Activated CD4-positive, alpha-beta T cell treated with anti-CD3 and anti-CD28 coated beads, Interleukin-2, amount 50 U/mL, for 48 hours (primary cell): ENCODE results near the gene LIMS1.
"Not testable (repeated sequence)": the region's sequence is repeated elsewhere in the genome, so short reads cannot be mapped to it uniquely, and the experiment has no call there.

Experiments used
- DNase-seq, 2 experiments: peaks; one replicate each; pipeline ENCODE4 v3.0.0-alpha.2; 2020

The LIMS1 gene

DNA sequence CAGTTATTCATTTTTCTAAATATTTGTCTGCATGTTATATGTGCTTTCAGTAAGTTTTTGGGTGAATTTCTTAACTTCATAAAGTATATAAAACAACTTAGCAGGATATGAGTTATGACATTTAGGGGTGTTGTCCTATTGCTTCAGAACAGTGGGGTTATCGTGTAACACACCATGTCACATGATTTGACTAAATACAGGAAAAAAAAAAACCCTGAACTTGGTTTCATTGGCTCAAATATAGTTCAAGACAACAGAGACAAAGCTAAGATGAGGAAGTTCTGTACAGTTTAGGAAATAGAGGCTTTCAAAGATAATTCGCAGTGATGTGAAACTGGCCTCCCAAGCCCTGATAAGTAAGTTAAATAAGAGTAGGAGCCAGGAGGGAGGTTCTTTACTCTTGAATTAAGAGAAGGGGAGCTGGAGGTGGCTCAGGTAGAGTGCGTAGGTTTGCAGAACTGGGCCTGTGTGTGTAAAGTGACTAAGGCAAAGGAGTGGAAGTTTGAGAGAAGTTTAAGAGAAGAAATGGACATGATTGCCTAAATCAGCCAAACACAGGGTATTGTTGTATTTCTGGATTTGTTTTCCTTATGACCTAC is 53.9 kb downstream of the LIMS1 start:
- DNase-seq: no peak

DNA sequence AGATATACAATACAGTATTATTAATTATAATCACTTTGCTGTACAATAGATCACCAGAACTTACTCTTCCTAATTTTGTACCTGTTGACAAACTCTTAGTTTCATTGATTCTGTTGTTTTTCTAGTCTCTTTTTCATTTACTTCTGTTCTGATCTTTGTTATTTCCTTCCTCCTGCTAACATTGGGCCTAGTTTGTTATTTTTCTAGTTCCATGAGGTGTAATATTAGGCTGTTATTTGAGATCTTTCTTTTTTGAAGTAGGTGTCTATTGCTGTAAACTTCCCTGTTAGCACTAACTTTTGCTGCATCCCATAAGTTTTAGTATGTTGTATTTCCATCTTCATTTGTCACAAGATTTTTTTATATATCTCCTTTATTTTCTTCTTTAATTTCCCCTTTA is 55.1 kb downstream of the LIMS1 start:
- DNase-seq: no peak

DNA sequence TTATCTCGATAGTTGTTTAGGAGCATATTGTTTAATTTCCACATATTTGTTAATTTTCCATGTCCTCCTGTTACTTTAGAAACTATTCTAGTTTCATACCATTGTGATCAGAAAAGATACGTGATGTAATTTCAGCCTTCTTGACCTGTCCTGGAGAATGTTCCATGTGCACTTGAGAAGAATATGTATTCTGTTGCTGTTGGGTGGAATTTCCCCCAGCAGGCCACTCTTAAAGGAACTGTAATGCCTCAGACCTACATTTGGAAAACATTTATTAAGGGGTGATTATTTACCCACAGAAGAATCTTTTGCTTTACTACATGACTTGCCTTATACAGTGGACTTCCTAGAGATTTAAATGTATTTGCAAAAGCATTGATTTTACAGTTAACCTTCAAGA is 55.5 kb downstream of the LIMS1 start:
- no peak for DNase-seq

DNA sequence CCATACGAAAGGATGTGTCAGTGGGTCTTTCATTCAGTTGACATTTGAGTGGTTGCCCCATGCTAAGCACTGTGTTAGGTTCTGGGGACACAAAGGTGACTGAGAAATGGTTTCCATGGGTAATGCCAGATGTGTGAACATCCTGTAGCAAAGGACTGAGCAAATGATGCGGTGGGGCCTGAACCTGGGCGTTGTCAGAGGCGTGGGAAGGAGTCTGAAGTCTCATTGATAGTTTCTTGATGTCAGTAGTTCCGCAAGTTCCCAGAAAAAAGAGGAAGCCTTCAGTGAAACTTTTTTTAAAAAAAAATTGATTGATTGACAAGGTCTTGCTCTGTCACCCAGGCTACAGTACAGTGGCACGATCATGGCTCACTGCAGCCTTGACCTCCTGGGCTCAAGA is 56.9 kb downstream of the LIMS1 start:
- DNase-seq: peak in 1 of 2 experiments; percentile 19

DNA sequence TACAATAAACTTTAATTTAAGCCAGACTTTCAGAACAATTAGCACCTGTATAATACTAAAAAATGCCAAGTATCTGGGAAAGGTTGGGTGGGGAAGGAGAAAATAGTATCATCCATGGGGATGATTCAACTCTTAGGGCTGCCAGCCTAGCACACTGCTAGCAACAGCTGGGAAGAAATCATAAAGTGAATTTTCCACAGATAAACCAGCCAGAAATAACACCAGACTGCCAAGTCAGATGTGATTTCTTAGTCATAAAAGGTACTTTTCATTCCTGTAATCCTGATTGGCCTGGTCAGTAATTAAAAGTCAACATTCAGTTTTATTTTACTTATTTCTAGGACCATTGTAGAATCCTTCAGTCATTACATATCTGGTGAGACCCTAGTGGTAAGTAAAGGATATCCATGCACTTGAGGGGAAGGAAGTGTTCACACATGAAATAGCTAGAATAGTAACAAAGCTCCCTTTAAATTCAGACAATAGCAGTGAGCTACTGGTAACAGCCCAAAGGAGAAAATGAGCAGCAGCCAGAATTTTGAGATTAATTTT is 59.4 kb downstream of the LIMS1 start:
- no peak for DNase-seq

DNA sequence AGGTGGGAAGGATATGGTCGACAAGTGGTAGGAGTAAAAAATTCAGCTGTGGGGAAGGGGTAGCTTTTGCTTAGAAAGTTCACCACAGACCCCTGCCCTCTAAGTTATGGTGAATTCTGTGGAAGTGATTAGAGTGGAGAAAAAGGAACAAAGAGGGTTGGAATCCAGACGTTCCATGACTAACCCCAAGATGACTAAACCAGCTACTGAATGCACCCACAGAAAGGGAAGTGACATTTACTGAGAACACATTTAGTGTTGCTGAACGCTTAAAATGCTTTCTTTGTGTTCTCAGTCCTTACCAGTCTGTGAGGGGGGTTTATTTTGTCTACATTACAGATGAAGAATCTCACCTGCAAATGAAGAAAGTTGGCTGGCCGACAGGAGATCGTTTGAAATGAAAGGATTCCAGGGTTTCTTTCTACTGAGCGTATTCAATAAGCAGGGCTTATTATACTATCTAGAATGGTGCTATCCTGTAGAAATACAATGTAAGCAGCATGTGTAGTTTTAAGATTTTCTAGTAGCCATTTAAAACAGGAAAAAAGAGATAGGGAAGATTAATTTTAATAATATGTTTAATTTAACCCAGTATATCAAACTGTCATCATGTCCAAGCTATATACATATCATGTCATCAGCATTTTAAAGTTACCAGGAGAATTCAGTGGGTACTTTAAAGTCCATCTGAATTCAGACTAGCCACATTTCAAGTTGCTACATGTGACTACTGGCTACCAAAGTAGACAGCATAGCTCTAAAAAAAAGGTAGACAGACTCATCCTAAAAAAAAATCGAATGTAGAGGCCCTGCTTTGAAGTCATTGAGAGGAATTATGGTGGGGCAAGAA is 60.1 kb downstream of the LIMS1 start:
- no peak for DNase-seq

DNA sequence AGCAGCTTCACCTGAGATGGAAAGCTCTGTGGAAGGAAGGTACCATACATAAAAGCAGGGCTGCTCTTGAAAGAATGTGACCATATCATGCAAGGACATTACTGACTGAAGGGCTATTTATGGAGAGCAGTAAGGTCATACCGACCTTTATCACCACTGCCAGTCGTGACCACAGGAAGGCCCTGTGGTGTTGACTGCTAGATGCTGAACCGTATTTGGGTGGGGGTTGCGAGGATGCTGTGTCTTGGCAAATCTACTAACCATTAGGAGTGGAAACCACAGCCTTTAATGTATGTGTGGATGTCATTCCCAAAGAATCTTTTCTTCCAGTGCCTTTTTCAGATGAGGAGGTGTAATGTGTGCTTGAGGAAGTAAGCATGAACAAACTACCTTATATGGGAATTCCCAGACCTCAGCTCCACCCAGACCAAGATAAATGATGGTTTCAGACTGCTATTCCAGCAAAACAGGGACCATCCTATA is 60.8 kb downstream of the LIMS1 start:
- DNase-seq: no peak

DNA sequence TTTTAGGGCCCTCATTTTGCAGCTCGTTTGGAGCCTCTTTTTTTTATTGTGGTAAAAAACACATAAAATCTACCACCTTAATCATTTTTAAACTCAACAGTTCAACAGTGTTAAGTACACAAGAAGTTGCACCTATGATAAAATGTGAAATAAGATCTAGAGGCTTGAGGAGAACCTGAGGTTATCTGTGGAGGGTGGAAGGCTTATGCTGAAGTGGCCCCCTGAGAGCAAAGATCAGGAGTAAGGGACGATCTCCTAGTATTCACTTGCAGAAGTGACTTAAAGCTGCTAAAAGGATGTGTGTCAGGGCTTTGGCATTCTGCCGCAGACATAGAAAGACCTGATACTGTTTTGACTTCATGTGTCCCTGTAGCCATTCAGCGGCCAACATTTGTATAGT is 61.5 kb downstream of the LIMS1 start:
- DNase-seq: not testable (repeated sequence)

DNA sequence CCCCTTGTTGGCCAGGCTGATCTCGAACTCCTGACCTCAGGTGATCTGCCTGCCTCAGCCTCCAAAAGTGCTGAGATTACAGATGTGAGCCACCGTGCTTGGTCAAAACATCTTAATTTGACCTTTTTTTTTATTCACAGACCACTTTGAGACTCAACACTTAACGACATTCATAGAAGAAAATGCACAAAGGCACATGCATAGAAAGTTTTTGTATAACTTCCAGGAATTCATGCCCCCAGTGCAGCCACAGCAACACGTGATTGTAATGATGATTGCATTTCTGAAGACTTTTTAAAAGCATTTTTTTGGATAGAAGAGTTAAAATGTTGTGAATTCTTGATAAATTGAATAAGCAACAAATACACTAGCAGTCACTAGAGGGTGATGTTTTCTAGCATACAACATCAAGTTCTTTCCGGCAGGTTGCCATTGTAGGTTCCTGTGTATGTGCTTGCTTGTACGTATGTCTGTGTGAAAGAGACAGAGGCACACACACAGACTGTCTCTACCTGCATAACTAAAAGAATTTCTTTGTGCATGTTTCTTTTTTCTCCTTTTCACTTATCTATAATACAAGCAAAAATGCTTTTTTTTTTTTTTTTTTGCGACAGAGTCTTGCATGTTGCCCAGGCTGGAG is 63.0 kb downstream of the LIMS1 start:
- DNase-seq: not testable (repeated sequence)

DNA sequence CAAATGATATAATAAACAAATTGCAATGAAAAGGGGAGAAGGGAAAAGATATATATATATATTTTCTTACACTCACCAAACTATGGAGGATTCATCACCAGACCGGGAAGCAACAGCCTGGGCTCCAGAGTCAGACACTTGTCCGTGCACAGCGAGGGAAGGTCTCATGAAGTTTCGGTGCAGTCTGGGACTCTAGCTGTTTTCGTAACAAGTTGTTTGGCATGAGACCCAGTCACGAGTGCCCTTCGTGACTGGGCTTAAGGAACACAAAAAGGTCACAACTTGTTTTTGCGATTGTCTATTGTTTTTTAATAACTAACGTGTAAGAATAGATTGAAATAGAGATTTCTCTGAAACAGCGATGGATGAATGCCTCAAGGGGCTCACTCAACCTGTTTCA is 66.9 kb downstream of the LIMS1 start:
- DNase-seq: not testable (repeated sequence)

DNA sequence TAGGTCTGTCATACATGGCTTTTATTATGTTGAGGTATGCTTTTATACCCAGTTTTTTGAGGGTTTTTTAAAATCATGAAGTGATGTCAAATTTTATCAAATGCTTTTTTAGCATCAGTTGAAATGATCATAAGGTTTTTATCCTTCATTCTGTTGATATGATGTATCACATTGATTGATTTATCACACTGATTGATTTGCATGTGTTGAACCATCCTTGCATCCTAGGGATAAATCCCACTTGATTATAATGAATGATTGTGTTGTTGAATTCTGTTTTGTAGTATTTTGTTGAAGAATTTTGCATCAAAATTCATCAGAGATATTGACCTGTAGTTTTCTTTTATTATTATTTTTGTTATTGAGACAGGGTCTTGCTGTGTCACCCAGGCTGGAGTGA is 68.2 kb downstream of the LIMS1 start:
- DNase-seq: no peak

DNA sequence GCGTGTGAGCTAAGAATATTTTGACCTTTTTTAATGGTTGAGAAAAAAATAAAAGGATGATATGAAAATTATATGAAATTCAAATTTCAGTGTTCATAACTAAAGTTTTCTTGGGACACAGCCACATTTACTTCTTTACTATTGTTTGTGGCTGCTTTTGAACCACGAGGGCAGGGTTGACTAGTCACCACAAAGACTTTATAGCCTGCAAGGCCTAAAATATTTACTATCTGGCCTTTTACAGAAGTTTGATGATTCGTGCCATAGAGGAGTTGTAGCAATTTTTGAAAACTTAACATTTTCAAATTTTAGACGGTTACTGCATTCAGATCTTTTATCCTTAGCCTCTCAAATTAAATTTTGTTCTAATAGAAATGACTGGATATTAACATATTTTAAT is 69.9 kb downstream of the LIMS1 start:
- no peak for DNase-seq

DNA sequence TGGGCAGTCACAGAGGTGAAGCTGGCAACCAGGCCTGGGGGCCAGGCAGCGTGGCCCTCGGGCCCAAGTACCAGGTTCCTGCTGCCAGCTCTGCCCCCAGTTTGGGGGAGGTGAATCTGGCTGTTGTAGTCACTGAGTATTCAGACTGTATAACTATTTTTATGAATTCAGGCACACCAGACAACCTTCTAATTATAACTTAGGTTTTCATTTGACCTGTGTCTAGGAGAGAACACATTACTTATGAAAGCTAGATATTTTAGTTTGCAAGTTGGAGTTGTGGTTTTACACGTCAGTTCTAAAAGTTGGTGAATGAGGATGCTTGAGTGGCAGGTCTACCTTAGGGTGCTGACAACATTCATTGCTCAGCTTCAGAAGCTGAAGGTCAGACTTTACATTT is 71.7 kb downstream of the LIMS1 start:
- DNase-seq: no peak

DNA sequence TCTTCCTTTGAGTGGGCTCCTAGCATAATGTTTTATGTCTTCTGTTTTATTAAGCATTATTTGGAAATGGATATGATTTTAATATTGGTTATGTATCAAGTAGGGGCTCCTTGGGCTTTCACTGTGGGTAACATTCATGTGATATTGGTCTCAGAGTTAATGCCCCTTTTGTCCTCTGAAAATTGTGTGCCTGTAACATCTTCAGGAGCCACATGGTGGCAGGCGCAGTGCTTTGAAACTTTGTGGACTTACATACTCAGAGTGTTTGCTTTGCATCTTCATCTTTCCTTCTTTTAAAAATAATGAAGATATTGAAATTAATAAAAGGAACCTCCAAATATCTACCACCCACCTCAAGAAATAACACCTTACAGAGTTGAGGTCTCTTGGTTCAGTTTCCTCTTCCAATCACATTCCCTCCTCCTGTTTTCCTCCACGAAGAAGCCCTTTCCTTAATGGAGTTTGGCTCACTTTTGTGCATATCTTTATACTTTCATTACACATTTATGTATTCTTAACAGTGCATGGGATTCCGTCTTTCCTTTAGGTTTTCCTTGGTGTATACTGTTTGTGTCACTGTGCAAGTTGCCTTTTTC is 73.5 kb downstream of the LIMS1 start:
- no peak for DNase-seq

DNA sequence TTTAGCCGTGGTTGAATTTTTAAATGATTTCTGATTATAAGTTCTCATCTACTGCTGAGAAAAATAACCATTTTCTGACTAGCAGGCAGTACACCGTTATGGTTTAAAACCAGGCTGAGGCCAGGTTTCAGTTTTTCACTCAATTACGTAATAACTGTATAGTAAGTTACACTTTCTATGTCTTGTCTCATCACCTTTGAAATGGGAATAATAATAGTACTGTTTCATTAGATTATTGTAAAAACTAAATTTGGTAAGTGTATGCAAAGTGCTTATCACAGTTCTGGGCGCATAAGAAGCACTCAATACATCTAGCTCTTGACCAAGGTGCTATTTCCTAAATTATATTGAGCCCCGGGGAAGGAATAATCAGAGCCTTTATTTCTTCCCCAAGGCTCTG is 76.8 kb downstream of the LIMS1 start:
- DNase-seq: no peak

DNA sequence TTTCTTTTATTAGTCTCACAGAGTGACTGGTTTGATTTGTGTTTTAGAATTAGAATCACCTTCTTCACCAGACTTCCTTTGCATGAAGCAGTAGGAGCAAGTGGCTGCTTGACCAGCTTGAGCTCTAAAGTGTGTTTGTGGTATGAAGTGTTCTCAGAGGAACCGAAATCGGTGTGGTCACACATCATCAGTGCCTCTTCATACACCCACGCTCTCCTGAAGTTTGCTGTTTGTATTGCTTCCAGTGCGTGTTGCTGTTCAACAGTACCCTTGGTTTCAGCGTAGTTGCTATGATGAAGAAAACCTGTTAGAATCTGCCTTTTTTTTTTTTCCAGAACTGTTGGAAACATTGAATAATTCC is 77.9 kb downstream of the LIMS1 start:
- peak; percentile 42 to 58 for DNase-seq

DNA sequence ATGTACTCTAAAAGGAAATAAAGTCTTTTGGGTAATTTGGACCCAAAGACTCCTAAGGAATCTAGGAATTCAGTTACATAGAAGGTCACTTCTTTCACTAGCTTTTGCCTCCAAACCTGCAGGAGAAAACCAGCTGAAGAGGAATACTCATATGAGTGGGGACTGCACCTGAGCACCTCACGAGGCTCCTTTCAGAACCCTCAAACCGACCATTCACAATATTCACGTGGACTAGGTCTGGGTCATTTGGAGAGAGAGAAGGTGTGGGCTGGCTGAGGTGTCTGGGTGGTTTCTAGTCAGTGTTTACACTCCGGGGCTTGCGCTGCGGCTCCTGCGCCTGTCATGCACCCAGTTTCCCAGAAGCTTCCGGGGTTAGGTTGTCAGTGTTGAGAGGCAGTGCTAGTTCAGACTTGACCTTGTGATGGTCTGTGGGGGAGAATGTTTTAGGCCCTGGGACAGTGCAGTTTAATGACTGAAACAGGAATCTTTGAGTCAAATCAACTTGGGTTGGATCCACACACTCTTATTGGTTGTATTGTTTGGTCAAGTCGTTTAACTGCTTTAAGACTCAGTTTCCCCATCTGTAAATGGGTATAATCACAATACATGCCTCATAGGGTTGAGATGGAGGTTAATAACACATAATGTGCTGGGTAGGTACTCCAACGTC is 78.4 kb downstream of the LIMS1 start:
- peak; percentile 69 to 80 for DNase-seq

DNA sequence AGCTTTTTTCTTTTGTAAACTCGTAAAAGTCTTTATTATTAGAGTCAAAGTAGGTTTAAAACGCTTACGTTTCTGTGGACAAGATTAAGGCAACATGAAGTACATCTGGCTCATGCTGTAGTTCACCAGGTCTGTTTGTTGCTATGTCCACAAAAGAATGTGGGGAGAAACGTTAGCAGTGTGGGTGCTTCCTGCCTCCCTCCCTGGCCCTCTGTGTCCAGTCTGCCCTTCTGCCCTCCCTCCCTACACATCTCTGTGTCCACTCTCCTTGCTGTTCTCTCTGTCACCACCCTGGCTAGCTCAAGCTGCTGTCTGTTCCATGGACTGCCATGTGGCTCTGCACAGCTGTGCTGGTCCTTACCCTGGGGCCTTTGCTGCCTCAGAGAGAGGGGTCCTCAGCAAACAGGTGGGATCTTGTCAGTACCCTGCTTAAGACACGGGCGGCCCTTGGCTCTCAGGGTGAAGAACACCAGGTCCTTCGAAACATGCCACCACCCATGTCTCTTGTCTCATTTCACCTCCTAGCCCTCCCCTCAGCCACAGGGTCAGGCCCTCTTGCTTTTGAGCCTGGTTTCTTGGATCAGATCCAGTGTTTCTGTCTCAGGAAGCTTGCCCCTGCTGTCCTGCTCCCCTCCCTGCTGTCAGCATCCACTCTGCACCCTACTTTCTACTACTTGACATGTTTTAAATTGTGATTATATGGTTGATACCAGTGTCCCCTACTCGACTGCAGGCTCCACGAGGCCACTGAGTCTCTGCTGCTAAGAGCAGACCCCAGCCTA is 79.2 kb downstream of the LIMS1 start:
- DNase-seq: no peak

DNA sequence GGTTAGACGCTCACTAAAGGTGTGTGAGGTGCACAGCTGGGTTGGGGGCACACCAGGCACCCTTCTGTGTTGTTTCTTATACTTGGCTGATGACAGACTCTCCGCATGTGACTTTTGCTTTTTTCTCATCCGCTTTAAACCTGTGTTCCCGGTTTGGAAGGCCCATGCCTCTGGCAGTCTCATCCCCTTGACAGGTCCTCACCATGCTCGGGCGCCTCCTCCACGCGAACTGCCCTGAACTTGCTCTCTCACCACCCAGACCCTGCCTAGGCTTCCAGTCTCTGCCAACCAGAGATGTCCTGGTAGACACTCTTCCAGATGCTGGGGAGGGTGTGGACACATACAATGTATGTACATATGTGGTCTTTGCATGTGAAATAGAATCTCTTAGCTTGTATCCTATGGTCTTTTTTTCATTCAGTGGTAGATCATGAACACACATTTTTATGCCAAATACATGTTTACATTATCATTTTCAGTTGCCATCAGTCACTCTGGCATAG is 79.8 kb downstream of the LIMS1 start:
- no peak for DNase-seq

DNA sequence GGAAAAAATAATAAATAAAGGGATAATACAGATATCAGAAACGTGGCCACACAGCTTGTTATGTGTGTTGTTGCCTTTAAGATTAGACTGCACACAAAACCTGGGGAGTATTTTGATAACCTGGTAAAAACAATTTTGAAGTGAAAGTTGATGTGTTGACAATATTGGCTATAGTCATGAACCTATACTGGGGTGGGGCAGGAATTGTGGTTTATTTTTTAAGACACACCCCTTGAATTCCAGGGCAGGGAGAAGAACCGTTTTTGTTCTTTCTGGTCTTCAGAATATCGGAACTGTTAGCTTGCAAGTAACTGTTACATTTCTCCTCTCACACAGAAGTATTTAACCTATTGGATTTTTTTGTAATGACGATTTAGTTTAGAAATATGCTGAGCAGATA is 80.4 kb downstream of the LIMS1 start:
- no peak for DNase-seq

DNA sequence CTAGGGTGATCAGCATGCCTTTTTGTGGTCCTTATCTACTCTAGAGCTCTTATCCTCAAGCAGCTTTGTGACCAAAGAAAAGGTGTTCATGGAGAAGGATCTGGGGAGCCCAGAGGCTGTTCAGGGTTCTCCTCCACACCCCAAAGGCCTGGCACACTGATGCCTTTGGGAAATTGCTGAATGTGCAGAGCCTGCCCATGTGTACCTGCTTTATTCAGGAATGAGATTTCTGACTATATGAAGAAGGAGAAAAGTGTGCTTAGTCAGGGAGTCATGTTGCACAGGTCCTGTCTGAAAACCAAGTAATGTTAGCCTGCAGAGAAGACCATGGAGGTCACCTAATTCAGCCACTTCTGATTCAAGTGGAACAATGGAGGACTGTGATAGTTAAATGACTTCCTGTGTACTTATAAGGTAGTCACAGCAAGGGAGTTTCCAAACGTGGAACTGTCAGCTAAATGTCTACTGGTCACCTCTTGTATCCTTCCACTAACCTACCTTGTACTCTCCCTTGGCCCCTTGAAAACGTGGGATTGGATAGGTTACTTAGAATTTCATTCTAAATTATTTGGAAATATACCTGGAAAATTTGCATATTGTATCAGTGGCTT is 81.3 kb downstream of the LIMS1 start:
- DNase-seq: no peak
